GM18951 (cell line): ENCODE data around the gene SMCHD1.

Experiments used
- POLR2A ChIP-seq: IDR thresholded peaks from 4 replicates; pipeline ENCODE4 v1.6.1; 2011; ENCODE audit warnings: mild to moderate bottlenecking; ENCODE audit not compliant: insufficient read length, insufficient read depth; ENCODE audit errors: extremely low read depth
- in situ Hi-C: fragments of 300-500 bp; cut with MboI; formaldehyde crosslinking; loops from one replicate; pipeline ENCODE4 v1.12.0; 2022; ENCODE audit warnings: low sequenced_read_pairs, mixed read lengths, inconsistent platforms; ENCODE audit not compliant: unreplicated experiment

Gene SMCHD1

DNA sequence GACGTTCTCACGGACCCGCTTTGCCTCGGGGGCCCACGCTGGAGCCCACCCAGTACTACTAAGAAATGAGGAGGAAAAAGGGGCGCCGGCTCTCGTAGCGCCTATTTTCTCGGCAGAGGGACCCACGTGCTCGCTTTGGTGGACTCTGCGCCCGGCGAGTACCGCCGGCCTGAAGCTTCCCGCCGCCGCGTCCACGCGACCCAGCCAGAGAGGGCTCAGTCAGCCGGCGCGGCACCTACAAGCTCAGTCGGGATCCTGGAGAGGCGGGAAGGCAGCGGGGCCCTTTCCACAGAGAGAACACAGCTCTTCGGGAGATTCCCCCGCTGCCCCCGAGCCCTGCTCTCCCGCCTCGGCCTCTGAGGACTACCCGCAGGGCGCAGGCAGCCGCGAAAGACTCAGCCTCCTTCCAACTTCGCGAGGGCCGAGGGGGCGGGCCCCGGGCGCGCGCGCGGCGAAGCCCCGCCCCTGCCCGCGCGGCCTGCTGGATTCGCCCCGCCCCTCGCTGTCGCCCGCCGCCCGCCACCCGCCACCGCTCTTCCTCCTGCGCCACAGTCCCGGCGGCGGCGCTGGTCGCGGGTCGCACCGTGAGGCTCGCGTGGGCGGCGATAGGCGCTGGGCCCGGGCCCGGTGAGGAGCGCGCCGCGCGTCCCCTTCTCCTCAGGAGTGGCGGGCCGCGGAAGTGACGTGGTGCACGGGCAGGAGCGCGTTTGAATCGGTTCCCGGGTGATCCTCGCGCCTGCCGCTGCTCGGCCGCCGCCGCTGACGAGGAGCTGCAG is at the start of gene SMCHD1:
Gene SMCHD1 (plus strand): TSS at position 549 of the 776 bp plus-strand sequence. CDS start 350 bp downstream, outside the sequence.
- TF ChIP-seq POLR2A = peak; percentile 94
- in situ Hi-C loops = no loop called here

DNA sequence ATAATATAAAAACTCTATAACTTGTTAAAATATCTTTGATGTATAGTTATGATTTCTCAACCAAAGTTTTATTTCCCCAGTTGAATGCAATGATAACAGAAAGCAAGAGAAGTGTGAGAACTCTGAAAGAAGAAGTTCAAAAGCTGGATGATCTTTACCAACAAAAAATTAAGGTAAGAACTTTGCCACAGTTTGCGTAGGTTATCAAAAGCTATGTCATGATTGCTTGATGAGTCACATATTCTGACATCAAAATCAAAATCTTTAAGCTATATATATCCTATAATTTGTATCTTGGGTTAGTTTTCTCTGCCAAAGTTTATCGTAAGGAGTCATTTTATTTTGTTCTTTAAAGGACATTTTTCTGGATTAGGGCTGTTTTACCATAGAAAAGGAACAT is 49.2 kb upstream of the SMCHD1 start:
- in situ Hi-C loops = no loop called here
- no peak for TF ChIP-seq POLR2A

DNA sequence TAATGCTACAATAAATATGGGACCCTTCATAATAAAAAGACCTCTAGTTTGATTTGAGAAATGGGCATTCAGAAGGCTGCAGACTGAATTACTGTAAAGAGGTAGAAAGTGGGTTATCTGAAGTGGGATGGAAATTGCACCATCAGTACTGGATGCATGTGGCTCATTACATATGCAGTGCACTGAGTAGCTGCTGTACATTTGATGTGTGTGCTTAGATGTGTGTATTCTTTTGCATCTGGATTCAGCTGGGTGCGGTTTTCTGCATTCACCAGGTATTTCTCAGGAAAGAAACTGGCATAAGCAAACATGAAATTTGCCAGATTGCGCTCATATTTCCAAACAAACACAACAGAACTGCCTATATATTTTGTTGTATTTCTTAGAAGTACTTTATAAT is 45.9 kb upstream of the SMCHD1 start:
- in situ Hi-C loops = no loop called here
- TF ChIP-seq POLR2A = no peak

DNA sequence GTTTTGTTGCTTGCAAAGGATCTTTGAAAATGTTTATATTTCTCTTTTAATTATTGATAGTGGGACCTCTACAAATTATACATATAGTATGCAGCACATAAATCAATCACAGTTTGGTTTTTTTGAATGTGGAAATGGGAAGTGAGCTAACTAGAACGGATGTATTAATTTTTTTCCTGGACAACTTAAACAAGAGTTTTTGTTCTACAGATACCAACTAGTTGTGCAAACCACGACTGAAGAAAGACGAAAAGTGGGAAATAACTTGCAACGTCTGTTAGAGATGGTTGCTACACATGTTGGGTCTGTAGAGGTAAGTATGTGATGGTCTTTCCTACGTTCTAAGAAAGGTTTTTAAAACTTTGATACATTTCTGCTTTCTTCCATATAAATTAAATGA is 45.0 kb upstream of the SMCHD1 start:
- TF ChIP-seq POLR2A = no peak
- in situ Hi-C loops = no loop called here

DNA sequence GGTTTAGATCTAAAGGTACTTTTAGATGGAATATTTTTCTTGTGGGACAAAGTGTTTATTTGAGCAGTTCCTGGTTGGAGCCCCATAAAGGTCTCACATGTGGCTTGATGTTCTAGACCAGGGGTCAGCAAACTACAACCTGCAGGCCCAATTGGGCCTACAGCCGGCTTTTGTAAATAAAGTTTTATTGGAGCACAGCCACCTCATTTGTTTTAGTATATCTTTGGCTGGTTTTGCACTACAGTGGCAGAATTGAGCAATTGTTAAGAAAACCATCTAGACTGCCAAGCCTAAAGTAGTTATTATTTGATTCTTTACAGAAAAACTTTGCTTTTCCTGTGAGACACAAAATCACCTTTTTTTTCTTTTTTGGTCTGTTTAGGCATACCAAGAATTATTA is 42.5 kb upstream of the SMCHD1 start:
- in situ Hi-C loops = no loop called here
- TF ChIP-seq POLR2A = no peak

DNA sequence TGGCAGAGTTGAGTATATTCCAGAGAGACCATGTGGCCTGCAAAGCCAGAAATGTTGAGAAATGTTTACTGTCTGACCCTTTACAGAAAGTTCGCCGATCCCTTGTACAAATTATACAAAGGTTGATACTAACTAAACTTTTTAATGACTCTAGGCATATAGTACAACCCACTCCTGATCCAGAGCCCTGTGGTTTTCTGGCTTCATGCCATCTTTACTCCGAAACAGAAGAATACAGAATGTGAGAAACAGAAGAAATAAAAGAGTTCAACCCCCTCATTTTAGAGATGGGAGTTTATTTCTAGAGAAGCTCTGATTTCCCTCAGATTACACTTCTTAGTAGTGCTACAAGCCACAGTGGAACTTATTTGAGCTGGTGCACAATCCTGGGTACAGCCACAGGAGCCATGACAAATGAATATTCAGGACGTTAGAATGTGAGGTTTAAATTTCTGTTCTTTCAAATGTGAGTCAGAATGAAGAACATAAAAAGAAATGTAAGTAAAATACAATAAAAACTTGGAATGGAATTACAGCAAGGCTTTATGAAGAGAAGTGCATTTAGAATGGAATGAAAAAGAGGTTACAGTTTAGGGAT is 38.0 kb upstream of the SMCHD1 start:
- TF ChIP-seq POLR2A = no peak

DNA sequence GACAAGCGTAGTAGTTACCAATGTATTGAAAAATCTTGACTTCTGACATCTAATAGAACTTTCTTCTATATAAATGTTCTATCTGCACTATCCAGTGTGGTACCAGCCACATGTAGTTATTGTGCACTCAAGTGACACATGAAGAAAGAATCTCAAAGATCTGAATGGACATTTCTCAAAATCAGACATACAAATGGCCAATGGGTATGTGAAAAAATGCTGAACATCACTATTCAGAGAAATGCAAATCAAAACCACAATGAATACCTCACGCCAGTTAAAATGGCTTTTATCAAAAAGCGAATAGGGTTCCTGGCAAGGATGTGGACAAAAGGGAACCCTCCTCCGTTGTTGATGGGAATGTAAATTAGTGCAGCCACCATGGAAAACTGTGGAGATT is 37.5 kb upstream of the SMCHD1 start:
- in situ Hi-C loops = no loop called here
- no peak for TF ChIP-seq POLR2A

More for the DNA sequence above, 38.0 kb upstream of the SMCHD1 start:
- in situ Hi-C loops = no loop called here

DNA sequence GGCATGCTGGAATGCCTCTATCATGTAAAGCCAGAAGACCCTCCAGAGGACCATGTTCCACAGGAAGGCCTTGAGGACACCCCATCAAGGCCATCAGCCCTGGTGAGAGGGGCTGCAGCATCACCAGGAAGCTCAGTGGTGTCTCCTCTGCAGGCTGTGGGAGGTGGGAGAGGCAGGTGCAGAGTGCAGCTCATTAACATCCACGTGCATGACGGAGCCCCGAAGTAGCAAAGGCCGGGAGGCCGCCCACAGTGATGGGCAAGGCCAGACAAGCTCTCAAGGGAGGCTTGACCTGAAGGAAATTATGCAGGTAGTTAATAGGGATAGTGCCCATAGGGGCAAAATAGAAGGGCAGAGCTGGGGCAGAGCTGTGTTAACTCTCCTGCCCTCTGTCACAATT is 30.3 kb upstream of the SMCHD1 start:
- in situ Hi-C loops = no loop called here
- no peak for TF ChIP-seq POLR2A

DNA sequence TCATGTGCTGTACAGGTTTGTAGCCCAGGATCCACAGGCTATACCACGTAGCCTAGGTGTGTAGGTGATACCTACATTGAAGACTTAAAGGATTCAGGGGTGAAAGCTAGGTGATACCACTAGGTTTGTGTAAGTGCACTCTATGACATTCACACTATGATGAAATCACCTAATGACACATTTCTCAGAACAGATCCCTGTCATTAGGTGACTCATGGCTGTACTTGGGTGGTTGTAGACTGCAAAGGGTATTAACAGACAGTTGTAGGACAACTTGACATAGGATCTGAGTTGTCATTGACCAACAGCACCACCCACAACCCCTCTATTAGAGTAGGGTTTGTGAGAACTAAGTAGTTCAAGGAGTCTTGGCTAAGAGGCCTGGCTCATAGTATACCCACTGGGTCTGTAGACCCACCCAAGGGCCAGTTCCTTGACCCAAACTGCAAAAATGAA is 27.7 kb upstream of the SMCHD1 start:
- in situ Hi-C loops = no loop called here
- no peak for TF ChIP-seq POLR2A

DNA sequence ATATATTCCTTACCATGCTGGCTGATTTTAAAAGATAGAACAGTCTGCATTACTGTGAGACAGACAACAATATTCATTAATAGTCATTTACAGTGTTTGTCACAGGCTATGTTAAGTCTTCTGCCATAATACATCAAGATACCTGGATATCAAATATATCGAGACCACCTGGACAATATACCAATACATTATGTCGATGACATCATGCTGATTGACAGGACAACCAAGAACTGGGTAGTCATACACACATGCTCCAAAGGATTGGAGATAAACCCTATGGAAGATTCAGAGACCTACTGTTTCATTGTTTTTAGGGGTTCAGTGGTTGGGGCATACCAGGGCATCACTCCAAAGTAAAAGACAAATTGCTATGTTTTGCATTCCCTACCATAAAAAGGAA is 26.5 kb upstream of the SMCHD1 start:
- no peak for TF ChIP-seq POLR2A
- in situ Hi-C loops = no loop called here

DNA sequence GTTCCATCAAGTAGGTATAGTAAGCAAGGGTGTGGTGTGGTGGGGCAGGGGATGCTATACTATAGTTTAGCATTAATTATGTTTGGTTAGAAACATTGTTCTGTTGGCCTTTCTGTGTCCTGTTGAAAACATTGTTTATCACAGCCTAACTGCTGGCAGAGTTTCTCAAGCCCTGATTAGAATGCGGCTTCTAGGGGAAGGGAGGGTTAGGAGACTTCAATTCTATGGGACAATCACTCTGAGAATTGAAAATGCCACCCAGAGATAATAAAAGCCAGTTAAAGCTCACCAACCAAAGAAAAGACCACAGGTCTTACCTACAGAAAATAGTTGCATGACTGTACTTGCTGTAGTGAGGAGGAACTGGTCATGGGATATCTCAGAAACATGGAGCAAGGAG is 19.9 kb upstream of the SMCHD1 start:
- in situ Hi-C loops = no loop called here

DNA sequence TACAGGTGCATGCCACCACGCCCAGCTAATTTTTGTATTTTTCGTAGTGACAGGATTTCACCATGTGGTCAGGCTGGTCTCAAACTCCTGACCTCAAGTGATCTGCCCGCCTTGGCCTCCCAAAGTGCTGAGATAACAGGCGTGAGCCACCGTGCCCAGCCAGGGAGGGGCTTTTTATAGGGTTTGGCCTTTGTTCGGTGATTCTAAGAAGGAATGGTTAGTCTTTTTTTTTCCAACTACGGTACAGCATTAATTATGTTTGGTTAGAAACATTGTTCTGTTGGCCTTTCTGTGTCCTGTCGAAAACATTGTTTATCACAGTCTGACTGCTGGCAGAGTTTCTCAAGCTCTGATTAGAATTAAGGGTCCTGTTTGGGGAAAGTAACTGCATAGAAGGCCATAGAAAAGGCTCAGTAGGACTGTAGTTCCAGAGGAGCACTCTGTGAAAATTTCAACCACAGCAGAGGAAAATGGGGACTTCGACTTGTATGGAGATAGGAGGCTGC is 19.3 kb upstream of the SMCHD1 start:
- in situ Hi-C loops = no loop called here
- TF ChIP-seq POLR2A = no peak

More for the DNA sequence above, 19.9 kb upstream of the SMCHD1 start:
- no peak for TF ChIP-seq POLR2A

DNA sequence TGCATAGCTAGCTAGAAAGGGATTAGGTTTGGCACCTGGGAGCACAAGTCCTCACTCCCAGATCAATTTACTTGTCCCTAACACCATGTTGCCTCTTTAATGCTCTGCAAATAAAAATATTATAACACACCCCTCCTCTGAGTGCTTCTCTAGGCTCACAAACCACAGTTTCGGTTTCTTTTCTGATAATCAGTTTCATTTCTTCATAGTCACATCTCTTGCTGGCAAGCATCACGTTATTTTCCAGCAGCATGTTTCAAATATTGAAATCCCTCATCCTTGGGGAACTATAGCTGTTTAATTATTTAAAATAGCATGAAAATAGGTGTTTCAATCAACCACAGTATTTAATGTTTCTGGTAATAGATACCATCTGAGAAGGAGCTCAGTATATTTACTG is 13.9 kb upstream of the SMCHD1 start:
- in situ Hi-C loops = no loop called here
- TF ChIP-seq POLR2A = peak; percentile 22

DNA sequence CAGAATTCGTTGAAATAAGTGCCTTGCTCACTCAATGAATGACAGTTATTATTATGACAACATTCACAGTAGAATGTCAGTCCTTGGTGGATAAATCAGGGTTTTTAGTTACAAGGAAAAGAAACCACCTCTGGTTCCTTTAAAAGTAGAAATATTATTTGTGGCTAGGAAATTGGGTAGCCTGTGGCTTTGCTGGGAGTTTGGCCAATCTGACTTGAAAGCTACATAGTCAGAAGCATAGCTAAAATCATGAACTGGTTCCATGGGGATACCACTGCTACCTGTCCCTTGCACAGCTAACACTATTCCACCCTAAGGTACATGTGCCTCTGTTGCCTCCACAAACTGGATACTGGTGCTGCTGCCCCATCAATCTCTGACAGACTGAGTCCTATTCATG is 12.8 kb upstream of the SMCHD1 start:
- in situ Hi-C loops = no loop called here

More for the DNA sequence above, 12.8 kb upstream of the SMCHD1 start:
- no peak for TF ChIP-seq POLR2A
